HG03135 (cell line): ENCODE measurements around the gene ATG9B.
"Not testable (repeated sequence)": the region's sequence is repeated elsewhere in the genome, so short reads cannot be mapped to it uniquely, and the experiment has no call there.

Experiments
- ATAC-seq: cut with Tn5 transposase; IDR thresholded peaks from one replicate; pipeline ENCODE4 v1.9.1; 2021; ENCODE audit warnings: mild to moderate bottlenecking, moderate library complexity; ENCODE audit not compliant: unreplicated experiment

The ATG9B gene

GRCh38 chr7:151059367-151060112 lies 35.2 kb upstream of the ATG9B start, which contains the start of gene SLC4A2:
Gene SLC4A2 (plus strand): TSS chr7:151059589. CDS start chr7:151061988, 2,399 bp downstream.
- ATAC-seq: peak; percentile 29

- ATAC-seq: no peak
Measured at GRCh38 chr7:151058781-151059366, 34.6 kb upstream of the ATG9B start.

- peak; percentile 86 for ATAC-seq
Measured at GRCh38 chr7:151057989-151058780, 33.9 kb upstream of the ATG9B start.

GRCh38 chr7:151057506-151057988 lies 33.3 kb upstream of the ATG9B start, which contains the start of gene CDK5:
Gene CDK5 (minus strand): TSS chr7:151057897. CDS start chr7:151057848, 49 bp downstream.
- ATAC-seq: peak; percentile 8

- no peak for ATAC-seq
Measured at GRCh38 chr7:151056666-151057505, 32.6 kb upstream of the ATG9B start.

GRCh38 chr7:151056283-151056665 lies 32.0 kb upstream of the ATG9B start:
- ATAC-seq: no peak

- no peak for ATAC-seq
Measured at GRCh38 chr7:151053751-151054150, 29.5 kb upstream of the ATG9B start.

- ATAC-seq: no peak
Measured at GRCh38 chr7:151053096-151053495, 28.8 kb upstream of the ATG9B start.

- ATAC-seq: no peak
Measured at GRCh38 chr7:151051108-151051507, 26.8 kb upstream of the ATG9B start.

- no peak for ATAC-seq
Measured at GRCh38 chr7:151048911-151049463, 24.7 kb upstream of the ATG9B start.

GRCh38 chr7:151047976-151048815 lies 23.9 kb upstream of the ATG9B start, which contains the start of gene ASIC3:
Gene ASIC3 (plus strand): TSS chr7:151048531. CDS start chr7:151048886, 355 bp downstream.
- no peak for ATAC-seq

GRCh38 chr7:151046603-151047573 lies 22.6 kb upstream of the ATG9B start:
- ATAC-seq: no peak

GRCh38 chr7:151045967-151046366 lies 21.7 kb upstream of the ATG9B start:
- no peak for ATAC-seq

- ATAC-seq: no peak
Measured at GRCh38 chr7:151045262-151045661, 21.0 kb upstream of the ATG9B start.

GRCh38 chr7:151043959-151044358 lies 19.7 kb upstream of the ATG9B start:
- no peak for ATAC-seq

GRCh38 chr7:151043449-151043848 lies 19.2 kb upstream of the ATG9B start:
- not testable (repeated sequence) for ATAC-seq

GRCh38 chr7:151040616-151041375 lies 16.5 kb upstream of the ATG9B start:
- no peak for ATAC-seq
